Coronary artery (tissue), 2 donors: ENCODE data around the gene TRIM8.

Experiments used
- DNase-seq: peaks from one replicate; pipeline ENCODE4 v3.0.0-alpha.2; 2017; ENCODE audit warnings: low spot score
- H3K27ac ChIP-seq, 2 donors: fragments of 200-600 bp; sonication (generic); one replicate each; pipeline ENCODE4 v1.5.1; 2016 to 2019
- H3K4me3 ChIP-seq: fragments of 200-600 bp; sonication (generic); 2 replicates; pipeline ENCODE4 v1.5.1; 2016; ENCODE audit warnings: mild to moderate bottlenecking, moderate library complexity
- CTCF ChIP-seq: fragments of 200-600 bp; sonication (generic); IDR thresholded peaks from one replicate; pipeline ENCODE4 v1.5.1; 2019; ENCODE audit warnings: antibody characterized with exemption

Gene TRIM8

DNA sequence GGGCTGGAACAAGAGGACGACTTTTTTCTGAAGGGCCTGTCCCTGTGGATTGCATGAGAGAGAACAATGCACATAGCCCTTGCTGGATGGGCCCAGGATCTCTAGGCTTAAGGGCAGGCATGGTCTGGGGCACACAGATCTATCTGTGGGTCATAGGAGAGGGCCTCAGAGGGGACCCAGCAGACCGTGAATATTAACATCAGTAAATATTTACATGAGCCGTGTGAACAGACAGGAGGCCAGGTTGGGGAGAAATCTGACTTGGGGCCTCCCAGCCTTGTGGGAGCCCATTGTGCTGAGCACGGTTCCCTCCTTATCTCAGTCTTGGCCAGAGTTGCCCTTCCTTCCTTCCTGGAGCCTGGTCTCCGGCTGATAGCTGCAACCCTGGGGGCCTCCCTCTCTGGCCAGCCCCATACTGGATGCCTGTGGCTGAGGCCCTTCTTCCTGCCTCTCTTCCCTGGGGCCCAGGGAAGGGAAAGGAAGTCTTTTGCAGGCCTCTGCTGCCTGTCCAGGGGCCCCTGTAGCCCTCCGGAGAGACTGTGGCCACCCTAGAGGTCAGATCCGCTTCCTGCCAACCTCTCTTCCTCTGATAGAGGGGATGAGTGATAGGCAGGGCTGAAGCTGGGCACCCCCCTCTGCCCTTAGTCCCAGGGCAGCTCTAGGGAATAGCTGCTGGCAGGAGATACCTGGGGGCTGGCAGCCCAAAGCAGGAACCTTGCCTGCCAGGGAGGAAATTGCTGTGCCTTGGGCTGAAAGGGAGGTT lies 44.5 kb upstream of the TRIM8 start:
- Histone ChIP-seq H3K27ac (peak overlapping the region in 1 of 2 donors; percentile 80), H3K4me3 (no peak overlapping the region)
- DNase-seq = no peak
- TF ChIP-seq CTCF = no peak

GRCh38 chr10:102600816-102601215 lies 43.5 kb upstream of the TRIM8 start:
- Histone ChIP-seq H3K27ac (peak overlapping the region in 1 of 2 donors; percentile 80), H3K4me3 (no peak overlapping the region)
- DNase-seq = no peak
- no peak for TF ChIP-seq CTCF

- no peak for DNase-seq
- Histone ChIP-seq H3K4me3 (no peak overlapping the region), H3K27ac (peak overlapping the region; percentile 53 to 80)
- TF ChIP-seq CTCF = no peak
Observed at GRCh38 chr10:102601639-102602038, 42.6 kb upstream of the TRIM8 start.

- H3K27ac ChIP-seq = peak overlapping the region; percentile 53 to 80
- no peak overlapping the region for H3K4me3 ChIP-seq
- DNase-seq = no peak
- no peak for TF ChIP-seq CTCF
Observed at GRCh38 chr10:102602272-102603045, 41.8 kb upstream of the TRIM8 start.

GRCh38 chr10:102603946-102604345 lies 40.3 kb upstream of the TRIM8 start:
- Histone ChIP-seq H3K4me3 (no peak overlapping the region), H3K27ac (peak overlapping the region in 1 of 2 donors; percentile 52)
- no peak for DNase-seq
- TF ChIP-seq CTCF = no peak

DNA sequence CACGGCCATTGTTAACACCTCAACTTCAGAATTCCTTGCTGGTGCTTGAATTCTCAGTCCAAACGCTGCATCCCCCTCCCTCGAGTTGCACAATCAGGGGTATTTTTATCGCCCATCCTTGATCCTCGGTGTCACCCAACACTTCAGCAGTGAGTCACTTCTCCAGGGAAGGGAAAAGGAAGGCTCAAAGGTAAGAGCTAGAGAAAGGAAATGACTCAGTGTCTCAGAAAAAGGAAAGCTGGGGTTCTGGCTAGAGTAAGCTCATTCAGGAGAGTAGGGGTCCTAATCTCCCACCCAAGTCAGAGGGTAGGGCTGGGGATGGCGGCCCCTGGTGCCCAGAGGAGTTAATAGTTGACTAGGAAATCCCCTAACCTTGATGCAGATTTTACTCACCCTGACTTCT lies 39.8 kb upstream of the TRIM8 start:
- Histone ChIP-seq H3K27ac (peak overlapping the region in 1 of 2 donors; percentile 52), H3K4me3 (no peak overlapping the region)
- no peak for TF ChIP-seq CTCF
- no peak for DNase-seq
